T-helper 2 cell treated with Interferon-gamma antibody and Interleukin-4, amounts not matched to agents 100 ng/mL and 5 ng/mL, for 36 hours (primary cell): Measurements from ENCODE around the gene DCX. TPM values are rescaled to one million over a fixed set of nuclear protein-coding genes. Genes with fewer than 3 reads are reported as not detected.

Experiments
- intact Hi-C: fragments of 100-400 bp; cut with micrococcal nuclease; formaldehyde crosslinking; loops from one replicate; pipeline ENCODE4 v1.15.1; 2023
- total RNA-seq: library from RNA; stranded (reverse); gene quantifications from 2 replicates; pipeline ENCODE4 v1.2.3, GENCODE V29; 2022

Gene DCX
- total RNA-seq, 1 donor from 2014 or later, result not detected

DNA sequence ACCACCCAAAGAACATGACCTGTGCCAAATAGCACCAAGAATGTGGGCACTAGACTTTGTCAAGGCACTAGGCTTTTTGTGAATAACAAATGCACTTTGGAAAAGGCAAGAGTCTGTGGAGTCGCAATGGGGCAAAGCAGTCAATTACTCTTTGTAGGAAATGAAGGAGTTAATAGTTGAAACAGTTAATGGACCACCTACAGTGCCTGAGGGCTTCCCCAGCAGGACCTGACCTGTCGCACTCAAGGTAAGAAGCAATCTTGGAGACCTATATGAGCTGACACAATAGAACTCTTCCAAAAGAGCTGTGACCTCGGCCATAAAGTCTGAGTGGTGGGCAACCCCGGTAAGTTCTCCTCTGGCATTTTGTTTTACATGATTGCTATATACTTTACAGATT, 92.5 kb downstream of the DCX start:
- intact Hi-C loops, result no loop called here

DNA sequence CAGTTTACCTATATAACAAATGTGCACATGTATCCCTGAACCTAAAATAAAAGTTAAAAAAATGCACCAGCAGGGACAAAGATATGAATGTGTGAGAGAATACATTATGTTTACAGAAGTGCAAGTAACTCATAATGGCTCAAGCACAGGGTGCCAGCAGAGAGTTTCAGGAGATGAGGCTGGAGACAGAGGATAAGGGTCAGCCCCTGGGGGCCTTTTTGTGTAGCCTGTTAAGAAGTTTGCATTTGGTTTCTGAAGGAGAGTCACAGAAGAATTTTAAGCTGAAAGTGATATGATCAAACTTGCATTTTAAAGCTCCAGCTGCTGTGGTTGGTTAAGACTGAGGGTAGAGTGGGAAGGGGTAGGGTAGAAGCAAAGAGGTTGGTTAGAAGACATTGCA, 93.1 kb downstream of the DCX start:
- intact Hi-C loops, result no loop called here

DNA sequence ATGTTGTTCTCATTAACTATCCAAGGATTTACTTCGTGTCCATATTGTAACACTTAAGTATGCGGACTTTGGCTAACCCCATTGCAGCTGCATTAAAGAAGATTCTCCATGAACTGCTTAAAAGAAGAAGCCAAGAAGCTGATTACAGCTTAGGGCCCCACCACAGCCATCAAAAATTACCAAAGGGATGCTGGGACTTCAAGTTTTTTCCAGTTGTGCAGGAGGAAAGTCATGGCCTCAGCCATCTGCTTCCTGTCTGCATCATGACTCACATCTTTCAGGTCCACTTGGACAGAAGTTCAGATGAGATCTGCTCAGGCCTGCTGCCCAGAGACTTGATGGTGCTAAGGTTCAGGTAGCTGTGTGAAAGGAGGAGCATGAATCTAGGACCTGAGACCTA, 102.9 kb downstream of the DCX start:
- intact Hi-C loops, result no loop called here

DNA sequence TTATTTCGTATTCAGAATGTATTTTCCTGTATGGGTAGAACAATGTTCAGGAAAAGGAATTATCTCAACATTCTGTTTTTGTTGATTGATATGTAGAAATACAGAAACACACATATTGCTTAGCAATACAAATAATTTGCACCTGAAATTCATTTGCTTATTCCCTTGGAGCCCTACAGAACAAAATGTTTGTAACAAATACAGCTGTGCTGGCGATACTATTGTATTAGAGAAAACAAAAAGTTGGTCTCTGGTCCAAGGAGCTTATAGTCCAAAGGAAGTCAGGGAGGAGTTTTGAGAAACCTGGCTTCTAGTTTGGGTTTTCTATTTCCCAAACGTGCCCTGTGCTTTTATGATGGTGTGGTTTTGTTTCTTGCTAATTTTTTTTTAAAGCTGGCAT, 104.0 kb downstream of the DCX start:
- intact Hi-C loops, result no loop called here

DNA sequence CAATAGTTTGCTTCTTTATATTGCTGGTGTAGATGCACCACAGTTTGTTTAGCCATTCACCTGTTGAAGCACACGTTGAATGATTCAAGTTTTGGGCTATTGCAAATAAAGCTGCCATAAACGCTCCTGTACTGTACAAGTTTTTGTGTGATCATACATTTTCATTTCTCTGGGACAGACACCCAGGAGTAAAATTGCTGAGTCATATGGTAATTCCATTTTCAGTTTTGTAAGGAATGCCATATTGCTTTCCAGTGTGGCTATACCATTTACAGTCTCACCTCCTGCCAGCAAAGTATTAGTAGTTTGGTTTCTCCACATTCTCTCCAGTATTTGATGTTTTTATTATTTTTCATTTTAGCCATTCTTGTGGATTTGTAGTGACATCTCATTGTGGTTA, 109.7 kb downstream of the DCX start:
- intact Hi-C loops, result no loop called here

DNA sequence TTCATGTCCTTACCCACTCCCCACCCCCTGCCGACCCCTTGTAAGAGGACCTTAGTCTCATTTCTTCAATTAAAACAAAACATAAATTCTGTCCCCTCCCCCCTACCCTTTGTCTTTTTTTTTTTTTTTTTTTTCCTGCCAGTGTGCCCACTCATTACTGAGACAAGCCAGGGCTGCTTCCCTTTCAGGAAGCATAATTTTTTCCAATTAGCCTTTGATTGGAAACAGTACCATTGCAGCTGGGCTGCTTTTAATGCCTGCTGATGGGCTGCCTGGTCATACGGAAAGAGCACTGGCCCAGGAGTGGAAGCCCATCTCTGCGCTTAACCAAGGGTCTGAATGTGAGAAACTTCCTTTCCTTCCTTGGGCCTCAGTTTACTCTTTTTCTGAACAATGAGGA, 123.2 kb downstream of the DCX start:
- intact Hi-C loops, result no loop called here

DNA sequence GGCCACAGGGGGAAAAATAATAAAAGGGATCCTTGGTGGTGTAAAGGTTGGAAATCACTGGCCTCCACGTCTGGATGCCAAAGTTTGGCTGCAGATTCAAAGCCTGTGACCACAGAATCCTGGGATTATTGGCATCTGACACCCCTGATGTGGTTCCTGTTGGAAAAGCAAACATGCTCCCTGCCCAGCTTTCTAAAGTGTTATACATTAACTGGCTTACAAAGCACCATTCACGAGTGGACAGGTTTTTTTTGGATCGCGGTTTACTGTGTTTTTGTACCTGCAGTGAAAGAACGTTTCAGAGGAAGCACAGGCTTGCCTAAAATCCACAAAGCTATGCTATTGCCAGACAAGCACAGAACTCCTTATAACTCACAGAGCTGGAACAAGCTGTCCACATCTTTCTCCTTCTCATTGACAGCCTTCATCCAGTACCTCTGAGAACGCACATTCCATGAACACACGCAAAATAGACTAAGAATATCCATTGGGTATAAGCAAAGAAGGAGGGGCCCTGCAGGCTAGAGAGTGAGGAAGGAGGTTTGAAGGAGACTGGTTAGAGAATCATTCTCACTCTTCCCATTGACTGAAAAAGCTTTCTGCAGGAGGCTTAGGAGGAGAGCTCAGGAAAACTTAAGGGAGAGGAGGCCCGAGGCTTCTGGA, 127.2 kb downstream of the DCX start:
- intact Hi-C loops, result no loop called here

- intact Hi-C loops, result no loop called here
Measured at GRCh38 chrX:111283446-111283845, 128.5 kb downstream of the DCX start.

DNA sequence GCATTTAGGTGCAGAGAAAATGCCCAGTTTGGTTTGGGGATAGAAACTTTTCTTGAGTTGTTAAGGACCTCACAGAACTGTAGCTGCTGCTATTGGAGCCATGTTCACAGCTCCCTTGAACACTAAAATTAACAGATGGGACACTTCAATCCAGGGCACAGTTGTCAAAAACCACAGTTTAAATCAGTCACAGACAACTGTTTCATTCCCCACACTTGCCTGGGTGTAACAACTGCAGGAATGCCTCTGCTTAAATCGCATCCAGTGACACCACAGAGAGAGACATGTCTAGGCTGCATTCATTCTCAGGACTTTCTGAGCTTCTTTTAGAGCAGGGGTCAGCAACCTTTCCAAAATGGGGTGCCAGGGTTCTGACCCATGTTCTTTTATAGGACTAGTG, 129.0 kb downstream of the DCX start:
- intact Hi-C loops, result no loop called here

GRCh38 chrX:111282139-111282538, 129.9 kb downstream of the DCX start:
- intact Hi-C loops, result no loop called here

- intact Hi-C loops, result no loop called here
Measured at GRCh38 chrX:111270339-111270738, 141.7 kb downstream of the DCX start, which contains the start of gene CAPN6. Gene CAPN6 (minus strand): TSS chrX:111270483. CDS start chrX:111263936, 6,547 bp downstream.

DNA sequence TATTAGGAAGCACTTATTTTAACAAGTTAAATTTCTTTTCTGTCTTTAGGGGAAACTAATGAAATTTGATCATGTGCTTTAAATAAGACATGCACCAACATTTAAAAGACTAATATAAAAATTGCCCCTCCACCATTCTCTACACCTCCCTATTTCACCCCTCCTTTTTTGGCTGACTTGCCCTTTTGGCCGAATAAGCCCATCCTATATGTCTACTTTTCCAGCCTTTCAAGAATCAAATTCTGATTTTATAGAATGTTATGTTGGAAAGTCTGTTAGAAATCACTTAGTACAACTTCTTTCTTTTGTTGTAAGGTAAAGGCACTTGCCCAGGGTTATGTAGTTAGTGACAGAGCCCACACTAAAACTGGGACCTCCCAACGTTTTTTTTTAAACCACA, 143.5 kb downstream of the DCX start:
- intact Hi-C loops, result no loop called here

- intact Hi-C loops, result no loop called here
Measured at GRCh38 chrX:111265486-111265885, 146.5 kb downstream of the DCX start.

- intact Hi-C loops, result no loop called here
Measured at GRCh38 chrX:111264385-111264784, 147.6 kb downstream of the DCX start.

GRCh38 chrX:111262086-111262485, 149.9 kb downstream of the DCX start:
- intact Hi-C loops, result no loop called here

- intact Hi-C loops, result no loop called here
Measured at GRCh38 chrX:111260451-111260850, 151.5 kb downstream of the DCX start.

DNA sequence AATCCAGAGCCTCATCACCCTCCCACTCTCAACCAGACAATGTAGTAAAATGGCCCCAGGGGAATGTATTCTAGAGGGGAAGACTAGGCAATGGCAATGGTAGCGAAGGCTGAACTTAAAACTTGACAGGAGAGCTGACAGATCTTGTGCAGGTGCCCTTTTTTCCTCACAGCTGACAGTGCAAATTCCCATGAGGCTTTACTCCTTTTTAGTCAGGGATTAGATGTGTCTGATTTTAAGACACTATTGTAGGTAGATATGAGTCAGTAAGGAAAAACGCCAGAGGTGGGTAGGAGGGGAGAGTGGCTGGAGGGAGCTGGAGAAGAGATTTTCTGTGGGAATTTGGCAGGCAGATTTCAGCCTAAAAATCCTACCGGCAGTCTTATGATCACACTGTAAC, 152.4 kb downstream of the DCX start:
- intact Hi-C loops, result no loop called here

DNA sequence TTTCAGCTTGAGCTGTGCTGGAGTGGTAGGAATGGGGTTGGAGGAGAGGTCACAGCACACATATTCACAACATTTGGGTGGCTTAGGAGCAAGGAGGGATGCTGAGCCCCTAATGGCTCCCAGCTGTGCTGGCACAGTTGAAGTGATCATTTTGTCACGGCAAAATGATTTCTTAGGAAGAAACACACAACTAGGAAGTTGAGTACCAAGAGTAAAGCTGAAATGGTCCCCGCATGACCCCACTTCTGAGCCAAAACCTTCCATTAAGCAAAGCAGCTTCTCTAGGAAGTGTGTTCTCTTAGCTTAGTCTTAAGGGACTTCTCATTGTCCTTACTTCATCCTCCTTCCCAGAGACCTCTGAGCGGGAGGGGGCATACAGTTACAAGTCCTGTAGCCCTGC, 154.3 kb downstream of the DCX start:
- intact Hi-C loops, result no loop called here

DNA sequence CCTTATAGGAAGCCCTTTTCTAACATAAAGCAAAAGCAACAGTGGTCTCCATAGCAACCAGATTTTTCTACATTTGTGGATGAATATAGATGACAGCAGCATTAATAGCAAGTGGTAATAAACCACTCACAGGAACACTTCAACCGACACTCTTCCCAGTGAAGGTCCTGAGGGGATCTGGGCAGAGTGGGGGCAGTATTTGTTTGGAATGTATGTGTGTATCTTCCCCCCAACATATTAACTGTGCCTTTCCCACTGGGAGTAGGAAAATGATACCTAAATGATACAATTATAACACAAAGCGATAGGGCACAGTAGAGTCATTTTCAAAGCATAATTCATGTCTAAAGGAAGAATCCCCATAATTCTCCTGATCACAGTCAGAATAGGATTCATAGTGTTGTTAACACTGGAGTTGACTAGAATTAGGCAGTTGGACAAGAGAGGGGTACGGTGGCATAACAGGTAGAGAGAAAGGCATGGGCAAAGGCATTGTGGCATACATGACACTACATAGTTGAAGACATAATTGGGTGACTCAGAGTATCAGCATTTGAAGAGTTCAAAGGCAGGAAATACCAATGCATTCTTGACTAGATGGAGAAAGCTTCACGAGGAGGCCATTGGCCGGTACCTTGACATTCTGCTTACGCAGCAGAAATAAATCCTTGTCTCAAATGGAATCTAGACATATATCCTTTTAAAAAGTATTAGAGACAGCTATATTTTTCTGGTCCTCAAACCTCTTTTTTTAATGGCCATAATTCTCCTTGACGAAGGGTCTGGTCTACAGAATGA, 156.9 kb downstream of the DCX start:
- intact Hi-C loops, result no loop called here

- intact Hi-C loops, result loop anchor here (1.0 kb wide), 1 partner anchor 252 kb away; no protein-coding TSS in a partner anchor
Measured at GRCh38 chrX:111244235-111244750, 167.7 kb downstream of the DCX start.
